IMR-90 (cell line): ENCODE data around the gene TWIST2. TPM values are rescaled to one million over a fixed set of nuclear protein-coding genes. Genes with fewer than 3 reads are reported as not detected.
A peak's percentile ranks its signal among the peaks of the same experiment; 100 is the strongest.

Experiments
- ATAC-seq: fragments of 200-7000 bp; cut with Tn5 transposase; 2 replicates; pipeline ENCODE4 v1.9.1; 2020; ENCODE audit warnings: low read depth, mild to moderate bottlenecking, moderate library complexity
- BruUV-seq: library from RNA; stranded (reverse); fragments of 400-500 nt; replicated peaks from 2 replicates; lab custom pipeline; 2021; lab: Mats Ljungman, UMichigan
- CTCF ChIA-PET: fragments of 300-600 bp; formaldehyde crosslinking; extraction: SDS; loops from one replicate; lab custom pipeline; 2021; ENCODE audit warnings: antibody characterized with exemption; lab: Yijun Ruan, JAX
- POLR2A ChIA-PET: fragments of 300-600 bp; sonication (Branson Sonifier 250); formaldehyde crosslinking; loops from one replicate; lab custom pipeline; 2022; ENCODE audit warnings: antibody characterized with exemption; ENCODE audit not compliant: unreplicated experiment; lab: Charles Lee
- DNase-seq: peaks from one replicate; pipeline ENCODE4 v3.0.0; 2013
- H2AFZ ChIP-seq: replicated peaks from 2 replicates; pipeline ENCODE3; 2013; ENCODE audit warnings: low read length, mild to moderate bottlenecking; ENCODE audit not compliant: poor library complexity
- H2AK5ac ChIP-seq: 2 replicates; pipeline ENCODE4 v1.6.1; 2013; ENCODE audit warnings: low read depth, low read length, inconsistent platforms
- H2AK9ac ChIP-seq: replicated peaks from 2 replicates; pipeline ENCODE3; 2013; ENCODE audit warnings: mild to moderate bottlenecking, low read depth, low read length, moderate library complexity; ENCODE audit not compliant: poor library complexity
- H2BK120ac ChIP-seq: 2 replicates; pipeline ENCODE4 v1.6.1; 2013; ENCODE audit warnings: low read depth, low read length, inconsistent platforms
- H2BK15ac ChIP-seq: 3 replicates; pipeline ENCODE4 v1.6.1; 2013; ENCODE audit warnings: low read depth, low read length, inconsistent platforms
- H2BK20ac ChIP-seq: 2 replicates; pipeline ENCODE4 v1.6.1; 2013; ENCODE audit warnings: low read depth, mild to moderate bottlenecking, inconsistent platforms, low read length, moderate library complexity
- H2BK5ac ChIP-seq: 2 replicates; pipeline ENCODE4 v1.6.1; 2013; ENCODE audit warnings: mild to moderate bottlenecking, low read depth, low read length, inconsistent platforms; ENCODE audit not compliant: poor library complexity, severe bottlenecking
- H3K14ac ChIP-seq: replicated peaks from 2 replicates; pipeline ENCODE4 v1.6.1; 2013; ENCODE audit warnings: low read depth, low read length, inconsistent platforms
- H3K18ac ChIP-seq: 2 replicates; pipeline ENCODE4 v1.6.1; 2013; ENCODE audit warnings: low read depth, low read length, control low read depth
- H3K23ac ChIP-seq: 2 replicates; pipeline ENCODE4 v1.6.1; 2013; ENCODE audit warnings: low read depth, low read length, inconsistent platforms
- H3K27ac ChIP-seq: 2 replicates; pipeline ENCODE4 v1.5.1; 2013; ENCODE audit warnings: mild to moderate bottlenecking, control low read depth, low read length; ENCODE audit not compliant: insufficient read depth
- H3K27me3 ChIP-seq: 2 replicates; pipeline ENCODE4 v1.6.1; 2013; ENCODE audit warnings: low read length; ENCODE audit not compliant: control insufficient read depth, insufficient read depth
- H3K36me3 ChIP-seq: 2 replicates; pipeline ENCODE4 v1.6.1; 2013; ENCODE audit warnings: low read length, mixed read lengths; ENCODE audit not compliant: control insufficient read depth, insufficient read depth
- H3K4ac ChIP-seq: 2 replicates; pipeline ENCODE4 v1.6.1; 2013; ENCODE audit warnings: low read depth, low read length, inconsistent platforms
- H3K4me1 ChIP-seq: 2 replicates; pipeline ENCODE4 v1.6.1; 2013; ENCODE audit warnings: low read length, mixed read lengths; ENCODE audit not compliant: control insufficient read depth, insufficient read depth
- H3K4me2 ChIP-seq: 2 replicates; pipeline ENCODE4 v1.6.1; 2013; ENCODE audit warnings: low read depth, mild to moderate bottlenecking, control low read depth, low read length, moderate library complexity
- H3K4me3 ChIP-seq: 2 replicates; pipeline ENCODE4 v1.5.1; 2013; ENCODE audit warnings: low read depth, mild to moderate bottlenecking, control low read depth, low read length, moderate library complexity; ENCODE audit not compliant: insufficient read depth
- H3K56ac ChIP-seq: 2 replicates; pipeline ENCODE4 v1.6.1; 2013; ENCODE audit warnings: low read length, inconsistent platforms; ENCODE audit not compliant: insufficient read depth; ENCODE audit errors: extremely low read depth
- H3K79me1 ChIP-seq, 2 experiments: 2 replicates each; pipeline ENCODE4 v1.6.1; 2013; ENCODE audit warnings: low read length in 2 of 2, inconsistent platforms in 1 of 2, low read depth in 1 of 2
- H3K9ac ChIP-seq: 2 replicates; pipeline ENCODE4 v1.6.1; 2013; ENCODE audit warnings: low read depth, low read length, control low read depth
- H3K9me1 ChIP-seq: 2 replicates; pipeline ENCODE4 v1.6.1; 2013; ENCODE audit warnings: low read length, inconsistent platforms; ENCODE audit not compliant: insufficient read depth
- H3K9me3 ChIP-seq: 2 replicates; pipeline ENCODE4 v1.6.1; 2013; ENCODE audit warnings: low read length; ENCODE audit not compliant: control insufficient read depth, insufficient read depth
- H4K20me1 ChIP-seq: 2 replicates; pipeline ENCODE4 v1.6.1; 2013; ENCODE audit warnings: low read length, inconsistent platforms; ENCODE audit not compliant: insufficient read depth
- H4K5ac ChIP-seq: 2 replicates; pipeline ENCODE4 v1.6.1; 2013; ENCODE audit warnings: mild to moderate bottlenecking, low read depth, low read length, control low read depth
- H4K8ac ChIP-seq, 2 experiments: 2 replicates each; pipeline ENCODE4 v1.6.1; 2013; ENCODE audit warnings: low read depth in 2 of 2, low read length in 2 of 2, control low read depth in 1 of 2, inconsistent platforms in 1 of 2
- H4K91ac ChIP-seq: 2 replicates; pipeline ENCODE4 v1.6.1; 2013; ENCODE audit warnings: low read depth, low read length, inconsistent platforms; ENCODE audit not compliant: insufficient read depth
- MAFK ChIP-seq: IDR thresholded peaks from 2 replicates; pipeline ENCODE4 v1.6.1; 2012; ENCODE audit warnings: low read depth, low read length, improper control_type of control experiment
- POLR2A ChIP-seq: IDR thresholded peaks from 2 replicates; pipeline ENCODE4 v1.6.1; 2012; ENCODE audit warnings: mild to moderate bottlenecking, low read depth, low read length
- RAD21 ChIP-seq: IDR thresholded peaks from 2 replicates; pipeline ENCODE4 v1.6.1; 2012; ENCODE audit warnings: low read length, improper control_type of control experiment
- RCOR1 ChIP-seq: IDR thresholded peaks from 2 replicates; pipeline ENCODE4 v1.6.1; 2012; ENCODE audit warnings: mild to moderate bottlenecking, low read length, improper control_type of control experiment; ENCODE audit not compliant: insufficient replicate concordance
- RFX5 ChIP-seq: IDR thresholded peaks from 2 replicates; pipeline ENCODE4 v1.8.0; 2012; ENCODE audit warnings: low read depth, mild to moderate bottlenecking, low read length, moderate library complexity
- WGBS, 2 experiments: methylation state at CpG; one replicate each; pipeline versions ENCODE4 v1.1.5 to v1.1.7; 2013; ENCODE audit warnings: missing lambda C conversion rate in 2 of 2; ENCODE audit not compliant: insufficient read length in 1 of 2; ENCODE audit errors: extremely low coverage in 2 of 2; 5-methylcytosine and 5-hydroxymethylcytosine counted together
- dilution Hi-C: fragments of 300-500 bp; cut with HindIII; formaldehyde crosslinking; loops from one replicate; pipeline ENCODE4 v1.14.3; 2018; ENCODE audit warnings: low sequenced_read_pairs; ENCODE audit not compliant: unreplicated experiment
- in situ Hi-C: fragments of 300-500 bp; cut with MboI; formaldehyde crosslinking; loops from 3 replicates; pipeline ENCODE4 v1.14.3; 2019; ENCODE audit warnings: low sequenced_read_pairs, inconsistent platforms, mixed read lengths
- intact Hi-C: fragments of 100-400 bp; cut with micrococcal nuclease; formaldehyde crosslinking; loops from 2 replicates; pipeline ENCODE4 v1.10.0; 2022
- polyA plus RNA-seq, 3 experiments: library from polyadenylated mRNA; depleted of rRNA; stranded (reverse); fragments of >200 nt; gene quantifications; 2 replicates each; pipeline ENCODE4 v1.2.3, GENCODE V29; 2012; ENCODE audit warnings: low replicate concordance in 1 of 3
- total RNA-seq: library from RNA; depleted of rRNA; stranded (reverse); fragments of >200 nt; gene quantifications from 2 replicates; pipeline ENCODE4 v1.2.3, GENCODE V29; 2012
- TF ChIP-seq, protein P1 (sequence below): fragments of 150-350 bp; IDR thresholded peaks from 2 replicates; pipeline ENCODE4 v1.6.1; 2016; ENCODE audit warnings: low read depth, mild to moderate bottlenecking, low read length, moderate library complexity, borderline replicate concordance
- TF ChIP-seq, protein P2 (sequence below): fragments of 150-350 bp; IDR thresholded peaks from 2 replicates; pipeline ENCODE4 v1.6.1; 2017; ENCODE audit warnings: mild to moderate bottlenecking, antibody characterized with exemption, low read length, low read depth

The TWIST2 gene
- total and polyA plus RNA-seq, 2 of the 4 experiments (the other 2 are of a cell fraction) = 9.3 to 33.6 TPM

DNA sequence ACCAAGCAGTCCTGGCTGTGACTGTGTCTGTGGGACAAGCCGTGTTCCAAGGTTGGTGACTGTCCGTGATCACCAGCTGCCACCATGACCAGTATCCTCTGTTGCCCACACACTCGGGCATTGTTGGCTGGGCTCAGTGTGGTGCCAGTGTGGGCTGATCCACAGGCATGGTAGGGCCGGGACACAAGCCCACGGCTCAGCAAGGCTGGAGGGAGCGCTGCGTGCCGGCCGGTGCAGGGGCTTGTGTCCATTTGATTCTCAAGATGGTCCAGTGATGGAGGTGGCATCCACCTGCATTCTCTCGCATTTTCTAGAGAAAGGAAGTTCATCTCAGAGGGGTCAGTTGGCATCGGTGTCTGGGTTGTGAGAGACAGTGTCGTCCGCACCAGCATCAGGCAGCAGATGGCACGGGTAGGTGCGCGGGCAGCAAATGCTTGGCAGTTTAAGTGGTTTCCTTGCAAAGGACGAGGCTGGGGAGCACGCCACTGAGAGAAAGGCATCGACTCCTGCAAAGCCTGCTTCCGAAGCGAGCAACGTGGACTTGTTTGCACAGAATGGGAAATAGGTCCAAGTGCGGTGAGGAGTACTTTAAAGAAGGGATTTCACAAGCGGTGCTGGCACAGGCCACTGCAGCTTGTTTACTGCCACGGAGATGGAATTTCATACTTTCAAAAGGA, 20.9 kb downstream of the TWIST2 start:
- DNase-seq = peak; percentile 64
- Histone ChIP-seq H3K36me3 (peaks cover 6% of the 10 kb centered on the region), H3K27me3 (no peaks in the 10 kb centered on the region), H3K4me2 (no peak overlapping the region), H3K4ac (peak overlapping the region; percentile 95), H3K14ac (peak overlapping the region; percentile 55; the same call in 1 of the 2 replicates), H3K4me1 (peaks cover 45% of the 10 kb centered on the region), H3K23ac (peak overlapping the region; percentile 76; the same call in 1 of the 2 replicates), H4K8ac (peak overlapping the region in 1 of 2 experiments; percentile 81; a peak in 3 of 4 replicates), H3K56ac (no peak overlapping the region), H3K9me3 (no peaks in the 10 kb centered on the region), H3K27ac (peak overlapping the region; percentile 77), H3K79me1 (peaks cover 27 to 75% of the 10 kb centered on the region in 2 experiments), H3K4me3 (no peak overlapping the region), H2AFZ (peak overlapping the region; percentile 1), H2AK5ac (peak overlapping the region; percentile 94), H4K5ac (peak overlapping the region; percentile 36), H2BK20ac (peak overlapping the region; percentile 84; the same call in 1 of the 2 replicates), H2AK9ac (peak overlapping the region; percentile 51), H2BK120ac (peak overlapping the region; percentile 79), H3K9ac (no peak overlapping the region), H2BK15ac (peak overlapping the region; percentile 59; the same call in 2 of the 3 replicates), H3K9me1 (peaks cover 54% of the 10 kb centered on the region), H4K20me1 (no peaks in the 10 kb centered on the region), H2BK5ac (peak overlapping the region; percentile 83), H3K18ac (peak overlapping the region; percentile 3), H4K91ac (peak overlapping the region; percentile 77)
- TF ChIP-seq, protein P1, sequence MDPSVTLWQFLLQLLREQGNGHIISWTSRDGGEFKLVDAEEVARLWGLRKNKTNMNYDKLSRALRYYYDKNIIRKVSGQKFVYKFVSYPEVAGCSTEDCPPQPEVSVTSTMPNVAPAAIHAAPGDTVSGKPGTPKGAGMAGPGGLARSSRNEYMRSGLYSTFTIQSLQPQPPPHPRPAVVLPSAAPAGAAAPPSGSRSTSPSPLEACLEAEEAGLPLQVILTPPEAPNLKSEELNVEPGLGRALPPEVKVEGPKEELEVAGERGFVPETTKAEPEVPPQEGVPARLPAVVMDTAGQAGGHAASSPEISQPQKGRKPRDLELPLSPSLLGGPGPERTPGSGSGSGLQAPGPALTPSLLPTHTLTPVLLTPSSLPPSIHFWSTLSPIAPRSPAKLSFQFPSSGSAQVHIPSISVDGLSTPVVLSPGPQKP = no peak
- TF ChIP-seq POLR2A = no peak
- TF ChIP-seq, protein P2, sequence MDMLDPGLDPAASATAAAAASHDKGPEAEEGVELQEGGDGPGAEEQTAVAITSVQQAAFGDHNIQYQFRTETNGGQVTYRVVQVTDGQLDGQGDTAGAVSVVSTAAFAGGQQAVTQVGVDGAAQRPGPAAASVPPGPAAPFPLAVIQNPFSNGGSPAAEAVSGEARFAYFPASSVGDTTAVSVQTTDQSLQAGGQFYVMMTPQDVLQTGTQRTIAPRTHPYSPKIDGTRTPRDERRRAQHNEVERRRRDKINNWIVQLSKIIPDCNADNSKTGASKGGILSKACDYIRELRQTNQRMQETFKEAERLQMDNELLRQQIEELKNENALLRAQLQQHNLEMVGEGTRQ = no peak
- TF ChIP-seq MAFK = no peak
- no peak for TF ChIP-seq RFX5
- TF ChIP-seq RCOR1 = no peak
- TF ChIP-seq RAD21 = no peak
- ChIA-PET POLR2A (no interaction called here), CTCF (no interaction called here)
- WGBS, 2 experiments = 75% methylated on average over 13 of the region's 25 CpGs; no CpG with 5 or more reads in 1 of the 2 experiments
- dilution Hi-C loops (no loop called here), intact Hi-C loops (no loop called here), in situ Hi-C loops (no loop called here)
- no TSS peak for BruUV-seq
- no peak for ATAC-seq
